ENCODE measurements around the gene GJB3. TPM values are rescaled to one million over a fixed set of nuclear protein-coding genes. Genes with fewer than 3 reads are reported as not detected.

The GJB3 gene
- polyA plus RNA-seq, 3 donors, result not detected

DNA sequence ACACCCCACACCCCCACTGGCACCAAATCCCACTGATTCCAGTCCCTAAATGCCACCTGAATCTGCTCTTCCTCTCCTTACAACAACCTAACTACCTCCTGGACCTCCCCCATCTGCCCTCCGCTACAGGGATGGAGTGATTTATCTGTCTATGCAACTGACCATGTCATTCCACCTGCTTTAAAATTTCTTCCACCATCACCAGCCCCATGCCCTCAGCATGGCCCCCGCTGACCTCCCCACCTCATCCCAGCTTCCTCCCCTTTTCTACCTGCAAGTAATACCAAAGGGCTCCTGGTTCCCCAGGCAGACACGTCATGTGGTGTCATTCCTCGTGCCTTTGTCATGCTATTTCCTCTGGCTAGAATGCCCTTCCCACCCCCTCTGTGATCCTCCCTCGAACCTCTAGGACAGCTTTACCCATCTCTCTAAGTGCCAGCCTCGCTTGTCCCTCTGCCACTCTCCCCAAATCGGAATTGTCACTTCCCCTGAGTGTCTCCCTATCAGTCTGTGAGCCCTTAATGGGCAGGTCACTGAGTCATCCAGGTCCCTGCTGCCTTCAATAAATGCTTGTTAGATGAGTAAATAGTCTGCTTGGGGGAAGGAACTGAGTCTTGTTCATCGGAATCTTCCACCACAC lies 17.8 kb upstream of the GJB3 start:
- Histone ChIP-seq H3K79me2 (ENCODE audit: insufficient read depth, low read length) (no peaks in the 10 kb centered on the region), H3K9me3 (replicated peaks in 1 of 2; ENCODE audit: control insufficient read depth in 1 of 2, insufficient read depth in 1 of 2, low read length in 2 of 2) (no peaks in the 10 kb centered on the region), H3K4me3 (replicated peaks in 1 of 3; ENCODE audit: low read depth in 2 of 3, low read length in 3 of 3) (no peak overlapping the region), H3K9ac (ENCODE audit: insufficient read depth, low read length, poor library complexity, severe bottlenecking) (no peak overlapping the region), H4K20me1 (ENCODE audit: insufficient read depth, low read length) (no peaks in the 10 kb centered on the region), H3K36me3 (replicated peaks in 1 of 2; ENCODE audit: control insufficient read depth in 1 of 2, insufficient read depth in 2 of 2, low read length in 2 of 2) (no peaks in the 10 kb centered on the region), H2AFZ (ENCODE audit: insufficient read depth, low read depth, low read length, poor library complexity, severe bottlenecking) (no peak overlapping the region), H3K4me1 (ENCODE audit: control insufficient read depth in 1 of 2, insufficient read depth in 2 of 2, low read length in 2 of 2) (no peaks in the 10 kb centered on the region), H3K27ac (ENCODE audit: low read depth in 1 of 2, low read length in 2 of 2) (no peak overlapping the region), H3K27me3 (ENCODE audit: control insufficient read depth in 2 of 2, insufficient read depth in 2 of 2, low read length in 2 of 2) (no peaks in the 10 kb centered on the region), H3K4me2 (replicated peaks; ENCODE audit: extremely low read depth, low read length, poor library complexity, severe bottlenecking) (no peak overlapping the region)
- peaks cover 0 to 2% (median 1%) of the 10 kb centered on the region in 3 donors for H3K27me3 Mint-ChIP-seq (ENCODE audit: low read depth in 3 of 3)
- TF ChIP-seq, protein P1, sequence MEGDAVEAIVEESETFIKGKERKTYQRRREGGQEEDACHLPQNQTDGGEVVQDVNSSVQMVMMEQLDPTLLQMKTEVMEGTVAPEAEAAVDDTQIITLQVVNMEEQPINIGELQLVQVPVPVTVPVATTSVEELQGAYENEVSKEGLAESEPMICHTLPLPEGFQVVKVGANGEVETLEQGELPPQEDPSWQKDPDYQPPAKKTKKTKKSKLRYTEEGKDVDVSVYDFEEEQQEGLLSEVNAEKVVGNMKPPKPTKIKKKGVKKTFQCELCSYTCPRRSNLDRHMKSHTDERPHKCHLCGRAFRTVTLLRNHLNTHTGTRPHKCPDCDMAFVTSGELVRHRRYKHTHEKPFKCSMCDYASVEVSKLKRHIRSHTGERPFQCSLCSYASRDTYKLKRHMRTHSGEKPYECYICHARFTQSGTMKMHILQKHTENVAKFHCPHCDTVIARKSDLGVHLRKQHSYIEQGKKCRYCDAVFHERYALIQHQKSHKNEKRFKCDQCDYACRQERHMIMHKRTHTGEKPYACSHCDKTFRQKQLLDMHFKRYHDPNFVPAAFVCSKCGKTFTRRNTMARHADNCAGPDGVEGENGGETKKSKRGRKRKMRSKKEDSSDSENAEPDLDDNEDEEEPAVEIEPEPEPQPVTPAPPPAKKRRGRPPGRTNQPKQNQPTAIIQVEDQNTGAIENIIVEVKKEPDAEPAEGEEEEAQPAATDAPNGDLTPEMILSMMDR (IDR thresholded peaks at IDR 0.05), result no peak
- H3K9me3 Mint-ChIP-seq, result peaks cover 0 to 3% (median 0%) of the 10 kb centered on the region in 7 donors
- 51% methylated on average over 5 of the region's 8 CpGs for WGBS (ENCODE audit: insufficient coverage)
- no peak overlapping the region for H3K27ac Mint-ChIP-seq
- no peak overlapping the region for H3K4me3 Mint-ChIP-seq
- intact Hi-C loops (cut with micrococcal nuclease), result no loop called here
- no peaks in the 10 kb centered on the region for H3K4me1 Mint-ChIP-seq
- no peaks in the 10 kb centered on the region for H3K36me3 Mint-ChIP-seq
- no peak for DNase-seq

GRCh38 chr1:34768856-34769255 lies 12.2 kb upstream of the GJB3 start:
- Histone ChIP-seq H3K79me2 (ENCODE audit: insufficient read depth, low read length) (no peaks in the 10 kb centered on the region), H3K4me1 (ENCODE audit: control insufficient read depth in 1 of 2, insufficient read depth in 2 of 2, low read length in 2 of 2) (no peaks in the 10 kb centered on the region), H2AFZ (ENCODE audit: insufficient read depth, low read depth, low read length, poor library complexity, severe bottlenecking) (no peak overlapping the region), H3K27ac (ENCODE audit: low read depth in 1 of 2, low read length in 2 of 2) (no peak overlapping the region), H3K4me3 (replicated peaks in 1 of 3; ENCODE audit: low read depth in 2 of 3, low read length in 3 of 3) (no peak overlapping the region), H4K20me1 (ENCODE audit: insufficient read depth, low read length) (no peaks in the 10 kb centered on the region), H3K27me3 (ENCODE audit: control insufficient read depth in 2 of 2, insufficient read depth in 2 of 2, low read length in 2 of 2) (no peaks in the 10 kb centered on the region), H3K9me3 (replicated peaks in 1 of 2; ENCODE audit: control insufficient read depth in 1 of 2, insufficient read depth in 1 of 2, low read length in 2 of 2) (no peaks in the 10 kb centered on the region), H3K4me2 (replicated peaks; ENCODE audit: extremely low read depth, low read length, poor library complexity, severe bottlenecking) (no peak overlapping the region), H3K36me3 (replicated peaks in 1 of 2; ENCODE audit: control insufficient read depth in 1 of 2, insufficient read depth in 2 of 2, low read length in 2 of 2) (no peaks in the 10 kb centered on the region), H3K9ac (ENCODE audit: insufficient read depth, low read length, poor library complexity, severe bottlenecking) (no peak overlapping the region)
- H3K4me1 Mint-ChIP-seq, result no peaks in the 10 kb centered on the region
- no CpG with 5 or more reads among the region's 3 CpGs for WGBS (ENCODE audit: insufficient coverage)
- intact Hi-C loops (cut with micrococcal nuclease), result no loop called here
- H3K27me3 Mint-ChIP-seq (ENCODE audit: low read depth in 3 of 3), result peaks cover 0 to 3% (median 2%) of the 10 kb centered on the region in 3 donors
- no peaks in the 10 kb centered on the region for H3K36me3 Mint-ChIP-seq
- H3K9me3 Mint-ChIP-seq, result no peaks in the 10 kb centered on the region
- no peak overlapping the region for H3K4me3 Mint-ChIP-seq
- H3K27ac Mint-ChIP-seq, result no peak overlapping the region
- TF ChIP-seq, protein P1 (IDR thresholded peaks at IDR 0.05), result no peak
- DNase-seq, result no peak
